ENCODE data around the gene LEO1.

The LEO1 gene

DNA sequence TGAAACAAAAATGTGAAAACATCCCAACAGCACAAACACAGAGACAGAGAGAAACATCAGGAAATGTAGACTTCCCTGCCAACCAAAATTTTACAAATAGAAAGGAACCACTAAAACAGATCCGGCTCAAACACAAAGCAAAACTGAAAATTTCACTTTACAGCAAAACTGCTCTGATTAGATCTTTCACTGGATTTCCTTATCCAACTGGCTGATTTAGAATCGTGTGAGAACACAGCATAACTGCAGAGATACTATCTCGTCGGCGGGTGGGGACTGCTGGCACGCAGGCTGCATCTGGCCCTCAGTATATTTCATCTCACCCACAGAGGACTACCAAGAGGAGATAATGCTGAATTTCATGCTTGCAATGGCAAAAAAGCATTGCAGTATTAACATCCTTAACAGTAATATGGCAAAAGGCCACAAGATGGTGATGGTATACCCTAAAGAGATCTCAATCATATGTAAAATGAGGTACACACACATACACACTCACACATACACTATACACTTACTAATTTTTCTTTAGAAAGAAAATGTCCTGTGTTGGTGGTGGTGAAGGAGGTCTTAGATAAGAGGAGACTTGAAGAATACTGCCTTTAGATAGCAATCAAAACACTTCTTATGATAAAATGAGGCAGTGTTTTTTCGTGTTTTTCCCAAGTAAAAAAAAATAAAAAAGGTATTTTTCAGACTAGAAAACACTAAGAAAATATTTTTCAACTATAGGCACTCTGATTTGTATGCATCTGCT is 10.6 kb upstream of the LEO1 start:
- Histone ChIP-seq H4K20me1 (ENCODE audit: insufficient read depth, low read length) (no peaks in the 10 kb centered on the region), H3K9ac (ENCODE audit: low read depth, low read length) (peak overlapping the region; percentile 62), H2AFZ (ENCODE audit: low read depth, low read length) (peak overlapping the region; percentile 74), H3K9me3 (ENCODE audit: insufficient read depth, low read length, severe bottlenecking) (no peaks in the 10 kb centered on the region), H3K4me1 (ENCODE audit: insufficient read depth, low read length) (peaks cover 36% of the 10 kb centered on the region), H3K4me3 (ENCODE audit: low read depth in 1 of 2, low read length in 2 of 2) (peak overlapping the region; percentile 25 to 56; a peak in 3 of 4 replicates), H3K27ac (ENCODE audit: low read length) (peak overlapping the region; percentile 95), H3K36me3 (ENCODE audit: insufficient read depth, low read length) (no peaks in the 10 kb centered on the region), H3K79me2 (ENCODE audit: insufficient read depth, low read length) (no peaks in the 10 kb centered on the region), H3K4me2 (ENCODE audit: insufficient read depth, low read length) (peak overlapping the region; percentile 73), H3K27me3 (ENCODE audit: insufficient read depth, low read length, poor library complexity) (no peaks in the 10 kb centered on the region)
- ATAC-seq (ENCODE audit: insufficient read depth, low read depth) (peak; percentile 97), DNase-seq (peak; percentile 86)
- no peak for TF ChIP-seq EZH2 (IDR thresholded peaks at IDR 0.05; ENCODE audit: borderline replicate concordance, low read depth, low read length, severe bottlenecking)
- TF ChIP-seq, protein P1, sequence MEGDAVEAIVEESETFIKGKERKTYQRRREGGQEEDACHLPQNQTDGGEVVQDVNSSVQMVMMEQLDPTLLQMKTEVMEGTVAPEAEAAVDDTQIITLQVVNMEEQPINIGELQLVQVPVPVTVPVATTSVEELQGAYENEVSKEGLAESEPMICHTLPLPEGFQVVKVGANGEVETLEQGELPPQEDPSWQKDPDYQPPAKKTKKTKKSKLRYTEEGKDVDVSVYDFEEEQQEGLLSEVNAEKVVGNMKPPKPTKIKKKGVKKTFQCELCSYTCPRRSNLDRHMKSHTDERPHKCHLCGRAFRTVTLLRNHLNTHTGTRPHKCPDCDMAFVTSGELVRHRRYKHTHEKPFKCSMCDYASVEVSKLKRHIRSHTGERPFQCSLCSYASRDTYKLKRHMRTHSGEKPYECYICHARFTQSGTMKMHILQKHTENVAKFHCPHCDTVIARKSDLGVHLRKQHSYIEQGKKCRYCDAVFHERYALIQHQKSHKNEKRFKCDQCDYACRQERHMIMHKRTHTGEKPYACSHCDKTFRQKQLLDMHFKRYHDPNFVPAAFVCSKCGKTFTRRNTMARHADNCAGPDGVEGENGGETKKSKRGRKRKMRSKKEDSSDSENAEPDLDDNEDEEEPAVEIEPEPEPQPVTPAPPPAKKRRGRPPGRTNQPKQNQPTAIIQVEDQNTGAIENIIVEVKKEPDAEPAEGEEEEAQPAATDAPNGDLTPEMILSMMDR (IDR thresholded peaks at IDR 0.05; ENCODE audit: borderline replicate concordance, extremely low read depth, low read length, poor library complexity, severe bottlenecking) = peak; percentile 86

DNA sequence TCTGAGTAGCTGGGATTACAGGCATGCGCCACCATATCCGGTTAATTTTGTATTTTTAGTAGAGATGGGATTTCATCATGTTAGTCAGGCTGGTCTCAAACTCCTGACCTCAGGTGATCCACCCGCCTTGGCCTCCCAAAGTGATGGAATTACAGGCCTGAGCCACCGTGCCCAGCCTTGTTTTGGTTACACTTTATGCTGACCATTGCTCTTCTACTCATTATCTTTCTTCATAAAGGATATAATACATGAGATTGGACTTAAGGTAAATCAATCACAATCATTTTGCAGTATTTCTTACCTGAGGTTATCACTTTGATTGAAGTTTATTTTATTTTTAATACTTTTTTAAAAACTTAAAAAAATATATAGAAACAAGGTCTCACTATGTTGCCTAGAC is 2.2 kb upstream of the LEO1 start:
- Histone ChIP-seq H3K4me1 (ENCODE audit: insufficient read depth, low read length) (peaks cover 24% of the 10 kb centered on the region), H3K4me2 (ENCODE audit: insufficient read depth, low read length) (no peak overlapping the region), H3K27ac (ENCODE audit: low read length) (no peak overlapping the region), H4K20me1 (ENCODE audit: insufficient read depth, low read length) (no peaks in the 10 kb centered on the region; the same call in 1 of the 2 replicates), H3K79me2 (ENCODE audit: insufficient read depth, low read length) (peaks cover 38% of the 10 kb centered on the region), H2AFZ (ENCODE audit: low read depth, low read length) (no peak overlapping the region), H3K9me3 (ENCODE audit: insufficient read depth, low read length, severe bottlenecking) (no peaks in the 10 kb centered on the region), H3K36me3 (ENCODE audit: insufficient read depth, low read length) (no peaks in the 10 kb centered on the region; the same call in 1 of the 2 replicates), H3K27me3 (ENCODE audit: insufficient read depth, low read length, poor library complexity) (no peaks in the 10 kb centered on the region), H3K4me3 (ENCODE audit: low read depth in 1 of 2, low read length in 2 of 2) (no peak overlapping the region), H3K9ac (ENCODE audit: low read depth, low read length) (no peak overlapping the region)
- TF ChIP-seq EZH2 (IDR thresholded peaks at IDR 0.05; ENCODE audit: borderline replicate concordance, low read depth, low read length, severe bottlenecking) = no peak
- TF ChIP-seq, protein P1 (IDR thresholded peaks at IDR 0.05; ENCODE audit: borderline replicate concordance, extremely low read depth, low read length, poor library complexity, severe bottlenecking) = no peak
- ATAC-seq (ENCODE audit: insufficient read depth, low read depth) = no peak
- no peak for DNase-seq

DNA sequence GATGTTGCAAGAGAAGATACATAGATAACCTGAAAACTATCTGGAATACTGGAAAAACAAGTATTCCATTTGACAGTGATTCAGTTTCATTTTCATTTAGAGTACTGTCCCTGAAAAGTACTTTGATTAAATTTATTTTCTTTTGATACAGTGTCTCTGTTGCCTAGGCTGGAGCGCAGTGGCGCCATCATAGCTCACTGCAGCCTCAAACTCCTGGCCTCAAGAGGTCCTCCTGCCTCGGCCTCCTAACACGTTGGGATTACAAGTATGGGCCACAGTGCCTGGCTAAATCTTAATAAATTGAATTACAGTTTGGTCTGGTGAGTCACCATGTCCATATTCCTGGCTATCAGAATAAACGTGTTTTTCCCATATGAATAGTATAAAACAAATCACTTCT is 1.6 kb upstream of the LEO1 start:
- no peak overlapping the region for H3K27ac ChIP-seq (ENCODE audit: low read length)
- peaks cover 2% of the 10 kb centered on the region for H3K9me3 ChIP-seq (ENCODE audit: insufficient read depth, low read length, severe bottlenecking)
- H3K4me1 ChIP-seq (ENCODE audit: insufficient read depth, low read length) = peaks cover 24% of the 10 kb centered on the region
- H4K20me1 ChIP-seq (ENCODE audit: insufficient read depth, low read length) = no peaks in the 10 kb centered on the region; the same call in 1 of the 2 replicates
- no peaks in the 10 kb centered on the region for H3K27me3 ChIP-seq (ENCODE audit: insufficient read depth, low read length, poor library complexity)
- TF ChIP-seq, protein P1 (IDR thresholded peaks at IDR 0.05; ENCODE audit: borderline replicate concordance, extremely low read depth, low read length, poor library complexity, severe bottlenecking) = no peak
- TF ChIP-seq EZH2 (IDR thresholded peaks at IDR 0.05; ENCODE audit: borderline replicate concordance, low read depth, low read length, severe bottlenecking) = no peak
- no peak overlapping the region for H3K4me3 ChIP-seq (ENCODE audit: low read depth in 1 of 2, low read length in 2 of 2)
- no peak for DNase-seq
- no peak overlapping the region for H3K4me2 ChIP-seq (ENCODE audit: insufficient read depth, low read length)
- no peak overlapping the region for H2AFZ ChIP-seq (ENCODE audit: low read depth, low read length)
- no peak overlapping the region for H3K9ac ChIP-seq (ENCODE audit: low read depth, low read length)
- no peak for ATAC-seq (ENCODE audit: insufficient read depth, low read depth)
- H3K36me3 ChIP-seq (ENCODE audit: insufficient read depth, low read length) = no peaks in the 10 kb centered on the region; the same call in 1 of the 2 replicates
- H3K79me2 ChIP-seq (ENCODE audit: insufficient read depth, low read length) = peaks cover 43% of the 10 kb centered on the region
